Spleen (tissue), 11 donors: ENCODE data around the gene PHACTR1. TPM values are rescaled to one million over a fixed set of nuclear protein-coding genes. Genes with fewer than 3 reads are reported as not detected.

Experiments used
- DNase-seq: peaks from one replicate; pipeline ENCODE4 v3.0.0-alpha.2; 2020
- H3K27ac ChIP-seq, 8 donors: fragments of 200-600 bp; sonication (generic) in 7 of 8; 1 replicate in 4 of 8; 2 replicates in 4 of 8; pipeline versions ENCODE4 v1.5.0 to v1.8.0; 2016 to 2021; ENCODE audit warnings: inconsistent platforms in 4 of 8, mild to moderate bottlenecking in 4 of 8, moderate library complexity in 1 of 8
- H3K27me3 ChIP-seq, 7 donors: fragments of 200-600 bp; sonication (generic) in 6 of 7; replicated peaks in 1 of 7; 1 replicate in 4 of 7; 2 replicates in 3 of 7; pipeline versions ENCODE4 v1.5.0 to v1.8.0; 2016 to 2021; ENCODE audit warnings: inconsistent platforms in 3 of 7, mild to moderate bottlenecking in 1 of 7
- H3K36me3 ChIP-seq, 6 donors: fragments of 200-600 bp; sonication (generic) in 5 of 6; 1 replicate in 4 of 6; 2 replicates in 2 of 6; pipeline versions ENCODE4 v1.5.0 to v1.8.0; 2016 to 2021; ENCODE audit warnings: inconsistent platforms in 2 of 6
- H3K4me1 ChIP-seq, 6 donors: fragments of 200-600 bp; sonication (generic) in 5 of 6; 1 replicate in 3 of 6; 2 replicates in 3 of 6; pipeline versions ENCODE4 v1.5.0 to v1.8.0; 2016 to 2021; ENCODE audit warnings: inconsistent platforms in 3 of 6
- H3K4me3 ChIP-seq, 8 donors: fragments of 200-600 bp; sonication (generic) in 7 of 8; 1 replicate in 4 of 8; 2 replicates in 4 of 8; pipeline versions ENCODE4 v1.5.0 to v1.8.0; 2016 to 2021; ENCODE audit warnings: inconsistent platforms in 4 of 8, mild to moderate bottlenecking in 4 of 8, moderate library complexity in 2 of 8
- H3K9me3 ChIP-seq, 8 donors: fragments of 200-600 bp; sonication (generic) in 7 of 8; 1 replicate in 4 of 8; 2 replicates in 4 of 8; pipeline versions ENCODE4 v1.5.0 to v1.8.0; 2016 to 2021; ENCODE audit warnings: inconsistent platforms in 4 of 8
- CTCF ChIP-seq, 11 experiments: fragments of 200-600 bp in 7 of 11; fragments of 450-650 bp in 4 of 11; sonication (generic) in 4 of 11; IDR thresholded peaks in 8 of 11; conservative IDR thresholded peaks in 3 of 11; 1 replicate in 7 of 11; 2 replicates in 4 of 11; pipeline versions ENCODE4 v1.4.0 to v1.8.0; 2016 to 2021; ENCODE audit warnings: antibody characterized with exemption in 11 of 11, inconsistent platforms in 4 of 11, mild to moderate bottlenecking in 1 of 11
- POLR2A ChIP-seq, 3 donors: fragments of 450-650 bp; IDR thresholded peaks; one replicate each; pipeline ENCODE4 v1.5.1; 2017; ENCODE audit warnings: antibody characterized with exemption in 3 of 3, mild to moderate bottlenecking in 1 of 3
- POLR2AphosphoS5 ChIP-seq, 3 donors: sonication (generic); formaldehyde crosslinking; IDR thresholded peaks; one replicate each; pipeline ENCODE4 v1.5.1; 2017; ENCODE audit warnings: antibody characterized with exemption in 3 of 3
- WGBS, 5 donors: extraction: QIAGEN DNeasy Blood & Tissue Kit in 3 of 5; methylation state at CpG; one replicate each; pipeline versions ENCODE4 v1.1.5 to v1.1.7; 2013 to 2018; 5-methylcytosine and 5-hydroxymethylcytosine counted together
- intact Hi-C: fragments of 100-400 bp; cut with DNase I; formaldehyde crosslinking; loops from one replicate; pipeline ENCODE4 v1.15.0; 2023; ENCODE audit warnings: low total_unique reads
- polyA plus RNA-seq, 3 donors: library from polyadenylated mRNA; stranded (reverse); fragments of 200-250 nt; gene quantifications; one replicate each; pipeline ENCODE4 v1.2.1, GENCODE V29; 2013
- total RNA-seq, 7 donors: library from RNA; depleted of rRNA in 3 of 7; stranded (reverse); fragments of >200 nt in 3 of 7; fragmentation: NEBNext Ultra II Directional in 4 of 7; extraction: Animal tissue kit (Norgen Biotek cat#: 25700) in 4 of 7; gene quantifications; one replicate each; pipeline versions ENCODE4 v1.1.0 to v1.2.1, GENCODE V29; 2016 to 2021
- donor health status: healthy with polysubstance abuse.
- donor health status: DM: no; HTN: no; CAD: no; lungs with moderate emphysema.
- donor health status: DM: no; HTN: no; CAD: no.
- donor health status: Bipolar disorder and iron deficiency.
- donor health status: healthy.
- donor health status: DM: no; HTN: no; CAD: no.
- donor health status: DM: yes; HTN: yes; CAD: no.

Gene PHACTR1
- total and polyA plus RNA-seq, 10 donors, result 8.5 to 45.3 (median 30.8) TPM

- H3K4me1 ChIP-seq, result peaks cover 4 to 25% (median 8%) of the 10 kb centered on the region in 6 donors
- H3K4me3 ChIP-seq, result no peak overlapping the region
- no peak for DNase-seq
- intact Hi-C loops, result no loop called here
- no peaks in the 10 kb centered on the region for H3K36me3 ChIP-seq
- TF ChIP-seq POLR2A (IDR thresholded peaks at IDR 0.05) (no peak), CTCF (IDR thresholded peaks at IDR 0.05 in 8 of 11, conservative IDR thresholded peaks at IDR 0.05 in 3 of 11) (no peak), POLR2AphosphoS5 (IDR thresholded peaks at IDR 0.05) (no peak)
- H3K27me3 ChIP-seq, result no peaks in the 10 kb centered on the region
- no peak overlapping the region for H3K27ac ChIP-seq
- 73 to 79% (median 78%) methylated on average over 7 of the region's 7 CpGs for WGBS, 5 donors
- no peaks in the 10 kb centered on the region for H3K9me3 ChIP-seq
These were observed 358.7 kb downstream of the PHACTR1 start for GRCh38 chr6:13075141-13075845.

- 59 to 80% (median 75%) methylated on average over 3 of the region's 3 CpGs for WGBS, 5 donors
- Histone ChIP-seq H3K27me3 (no peaks in the 10 kb centered on the region), H3K4me1 (peaks cover 4 to 24% (median 8%) of the 10 kb centered on the region in 6 donors)
These were observed 360.0 kb downstream of the PHACTR1 start for GRCh38 chr6:13076575-13076974.

GRCh38 chr6:13077117-13077516 is 360.6 kb downstream of the PHACTR1 start:
- Histone ChIP-seq H3K36me3 (no peaks in the 10 kb centered on the region), H3K4me1 (peaks cover 4 to 22% (median 8%) of the 10 kb centered on the region in 6 donors), H3K27ac (no peak overlapping the region), H3K27me3 (no peaks in the 10 kb centered on the region), H3K9me3 (no peaks in the 10 kb centered on the region), H3K4me3 (no peak overlapping the region)
- DNase-seq, result no peak
- 84 to 100% (median 90%) methylated on average over 1 of the region's 1 CpG for WGBS, 5 donors
- TF ChIP-seq CTCF (IDR thresholded peaks at IDR 0.05 in 8 of 11, conservative IDR thresholded peaks at IDR 0.05 in 3 of 11), result no peak
- no peak for TF ChIP-seq POLR2A (IDR thresholded peaks at IDR 0.05)
- no peak for TF ChIP-seq POLR2AphosphoS5 (IDR thresholded peaks at IDR 0.05)
- intact Hi-C loops, result no loop called here

More at GRCh38 chr6:13076575-13076974, 360.0 kb downstream of the PHACTR1 start:
- no peaks in the 10 kb centered on the region for H3K9me3 ChIP-seq
- no peak overlapping the region for H3K27ac ChIP-seq
- intact Hi-C loops, result no loop called here
- H3K4me3 ChIP-seq, result no peak overlapping the region
- no peak for DNase-seq
- H3K36me3 ChIP-seq, result no peaks in the 10 kb centered on the region
- TF ChIP-seq CTCF (IDR thresholded peaks at IDR 0.05 in 8 of 11, conservative IDR thresholded peaks at IDR 0.05 in 3 of 11), result no peak
- TF ChIP-seq POLR2AphosphoS5 (IDR thresholded peaks at IDR 0.05), result no peak
- TF ChIP-seq POLR2A (IDR thresholded peaks at IDR 0.05), result no peak

- TF ChIP-seq POLR2A (IDR thresholded peaks at IDR 0.05) (no peak), CTCF (IDR thresholded peaks at IDR 0.05 in 8 of 11, conservative IDR thresholded peaks at IDR 0.05 in 3 of 11) (no peak), POLR2AphosphoS5 (IDR thresholded peaks at IDR 0.05) (no peak)
- WGBS, 5 donors, result 89 to 95% (median 91%) methylated on average over 6 of the region's 6 CpGs
- Histone ChIP-seq H3K4me3 (no peak overlapping the region), H3K9me3 (no peaks in the 10 kb centered on the region), H3K27ac (no peak overlapping the region), H3K27me3 (no peaks in the 10 kb centered on the region), H3K4me1 (peaks cover 4 to 19% (median 6%) of the 10 kb centered on the region in 6 donors), H3K36me3 (no peaks in the 10 kb centered on the region)
- DNase-seq, result no peak
- intact Hi-C loops, result no loop called here
These were observed 362.6 kb downstream of the PHACTR1 start for GRCh38 chr6:13079096-13079723.
